HAP-1 (cell line): ENCODE measurements around the gene ATP6V1F.

Source experiments
- DNase-seq, 2 experiments: peaks; one replicate each; pipeline ENCODE4 v3.0.0-alpha.2; 2016 to 2020; ENCODE audit warnings: low spot score in 2 of 2
- H3K27me3 ChIP-seq: fragments of 250-450 bp; sonication (Bioruptor Pico); 2 replicates; pipeline ENCODE4 v1.5.1; 2020; ENCODE audit warnings: low read depth, mild to moderate bottlenecking, moderate library complexity
- H3K36me3 ChIP-seq: fragments of 250-450 bp; sonication (Bioruptor Pico); replicated peaks from 2 replicates; pipeline ENCODE4 v1.5.1; 2020; ENCODE audit warnings: mild to moderate bottlenecking
- H3K4me1 ChIP-seq: fragments of 250-450 bp; sonication (Bioruptor Pico); 2 replicates; pipeline ENCODE4 v1.5.1; 2020; ENCODE audit warnings: mild to moderate bottlenecking
- H3K4me3 ChIP-seq: fragments of 250-450 bp; sonication (Bioruptor Pico); 2 replicates; pipeline ENCODE4 v1.5.1; 2020; ENCODE audit warnings: mild to moderate bottlenecking, moderate library complexity
- H3K9me3 ChIP-seq: fragments of 250-450 bp; sonication (Bioruptor Pico); 2 replicates; pipeline ENCODE4 v1.5.1; 2020; ENCODE audit warnings: mild to moderate bottlenecking, moderate library complexity
- in situ Hi-C: fragments of 300-500 bp; cut with MboI; formaldehyde crosslinking; loops from 3 replicates; pipeline ENCODE4 v1.14.3; 2020; ENCODE audit warnings: low sequenced_read_pairs, inconsistent platforms, mixed read lengths

The ATP6V1F gene

GRCh38 chr7:128882134-128882533, 19.5 kb downstream of the ATP6V1F start:
- no peak overlapping the region for H3K4me3 ChIP-seq
- H3K4me1 ChIP-seq = no peaks in the 10 kb centered on the region
- no peaks in the 10 kb centered on the region for H3K9me3 ChIP-seq
- no peaks in the 10 kb centered on the region for H3K27me3 ChIP-seq
- DNase-seq = no peak
- no peaks in the 10 kb centered on the region for H3K36me3 ChIP-seq
- in situ Hi-C loops = no loop called here

GRCh38 chr7:128883622-128884448, 21.2 kb downstream of the ATP6V1F start:
- no peaks in the 10 kb centered on the region for H3K36me3 ChIP-seq
- no peaks in the 10 kb centered on the region for H3K27me3 ChIP-seq
- DNase-seq = peak; percentile 42 to 90
- no peaks in the 10 kb centered on the region for H3K4me1 ChIP-seq
- no peak overlapping the region for H3K4me3 ChIP-seq
- in situ Hi-C loops = no loop called here
- no peaks in the 10 kb centered on the region for H3K9me3 ChIP-seq

DNA sequence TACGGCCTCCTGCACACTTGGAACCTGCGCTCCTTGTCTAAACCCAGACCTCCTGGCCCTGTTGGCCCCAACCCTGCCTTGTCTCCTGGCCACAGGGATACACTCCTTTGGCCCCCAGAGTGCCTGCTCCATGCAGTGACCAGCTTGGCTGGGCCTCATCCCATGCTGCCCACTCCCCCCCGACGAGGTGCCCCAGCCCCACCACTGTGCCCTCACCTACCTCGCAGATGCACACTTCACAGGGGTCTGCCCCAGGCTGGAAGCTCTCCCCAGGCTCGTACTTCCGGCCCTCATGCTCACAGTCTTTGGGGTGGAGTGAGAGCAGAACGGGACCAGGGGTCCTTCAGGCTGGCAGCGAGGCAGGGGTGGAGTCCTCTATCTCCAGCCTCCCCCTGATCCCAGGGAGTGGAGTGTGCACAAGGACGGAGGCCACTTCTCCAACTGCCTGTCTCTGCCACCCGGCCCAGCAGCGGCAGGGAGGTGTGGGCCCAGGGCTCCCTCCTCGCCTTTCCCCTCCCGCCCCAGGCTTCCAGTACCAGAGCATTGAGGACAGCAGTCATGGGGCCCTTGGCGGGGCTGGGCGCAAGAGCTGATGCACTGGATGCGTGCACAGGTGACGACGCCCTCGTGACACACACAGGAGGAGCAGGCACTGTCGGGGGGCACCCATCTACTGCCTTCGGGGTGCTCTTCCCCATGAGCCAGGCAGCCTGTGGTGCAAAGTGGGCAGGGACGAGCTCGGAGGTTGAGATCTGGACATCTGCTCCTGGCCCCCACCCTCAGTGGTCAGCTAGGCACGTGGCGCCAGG, 22.1 kb downstream of the ATP6V1F start:
- Histone ChIP-seq H3K9me3 (no peaks in the 10 kb centered on the region), H3K27me3 (no peaks in the 10 kb centered on the region), H3K36me3 (no peaks in the 10 kb centered on the region), H3K4me1 (no peaks in the 10 kb centered on the region), H3K4me3 (no peak overlapping the region)
- DNase-seq = no peak
- in situ Hi-C loops = no loop called here

DNA sequence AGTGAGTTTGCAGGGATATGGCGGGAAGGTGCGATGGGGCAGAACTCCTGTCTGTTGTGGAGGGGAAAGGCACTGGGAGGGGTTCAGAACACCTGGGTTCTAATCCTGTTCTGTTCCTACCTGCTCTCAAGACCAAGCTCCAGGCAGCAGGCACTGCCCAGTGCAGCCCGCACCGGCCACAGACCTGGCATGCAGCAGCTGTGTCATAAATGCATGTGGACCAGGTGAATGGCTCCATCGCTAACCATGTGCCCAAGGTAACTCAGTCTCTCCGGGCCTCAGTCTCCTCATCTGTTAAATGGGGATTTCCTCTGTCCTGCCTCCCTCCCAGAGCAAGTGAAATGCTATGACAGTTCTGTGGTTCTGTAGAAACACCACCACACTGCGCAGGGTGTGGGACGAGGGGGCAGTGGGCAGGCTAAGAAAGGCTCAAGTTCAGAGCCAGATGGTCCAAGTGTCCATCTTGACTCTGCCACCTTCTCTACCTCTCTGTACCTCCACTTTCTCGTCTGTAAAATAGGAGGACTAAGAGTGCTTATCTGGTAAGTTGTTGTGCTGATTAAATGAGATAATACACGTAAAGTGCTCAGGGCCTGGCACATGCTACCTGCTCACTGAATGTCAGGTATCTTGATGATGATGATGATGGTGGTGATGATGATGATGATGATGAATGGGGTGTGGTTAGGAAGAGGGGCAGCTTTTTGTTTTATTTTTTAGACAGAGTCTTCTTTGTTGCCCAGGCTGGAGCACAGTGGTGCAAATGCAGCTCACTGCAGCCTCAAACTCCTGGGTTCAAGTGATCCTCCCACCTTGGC, 22.9 kb downstream of the ATP6V1F start:
- Histone ChIP-seq H3K9me3 (no peaks in the 10 kb centered on the region), H3K4me3 (no peak overlapping the region), H3K4me1 (no peaks in the 10 kb centered on the region), H3K36me3 (no peaks in the 10 kb centered on the region), H3K27me3 (0 out of 2 replicates have a peak, but pooled peaks cover 2% of the 10 kb centered on the region)
- in situ Hi-C loops = no loop called here
- DNase-seq = no peak

- DNase-seq = no peak
- Histone ChIP-seq H3K36me3 (no peaks in the 10 kb centered on the region), H3K4me1 (no peaks in the 10 kb centered on the region), H3K27me3 (0 out of 2 replicates have a peak, but pooled peaks cover 2% of the 10 kb centered on the region), H3K9me3 (no peaks in the 10 kb centered on the region), H3K4me3 (no peak overlapping the region)
- in situ Hi-C loops = no loop called here
Measured at GRCh38 chr7:128886391-128887168, 23.9 kb downstream of the ATP6V1F start.

DNA sequence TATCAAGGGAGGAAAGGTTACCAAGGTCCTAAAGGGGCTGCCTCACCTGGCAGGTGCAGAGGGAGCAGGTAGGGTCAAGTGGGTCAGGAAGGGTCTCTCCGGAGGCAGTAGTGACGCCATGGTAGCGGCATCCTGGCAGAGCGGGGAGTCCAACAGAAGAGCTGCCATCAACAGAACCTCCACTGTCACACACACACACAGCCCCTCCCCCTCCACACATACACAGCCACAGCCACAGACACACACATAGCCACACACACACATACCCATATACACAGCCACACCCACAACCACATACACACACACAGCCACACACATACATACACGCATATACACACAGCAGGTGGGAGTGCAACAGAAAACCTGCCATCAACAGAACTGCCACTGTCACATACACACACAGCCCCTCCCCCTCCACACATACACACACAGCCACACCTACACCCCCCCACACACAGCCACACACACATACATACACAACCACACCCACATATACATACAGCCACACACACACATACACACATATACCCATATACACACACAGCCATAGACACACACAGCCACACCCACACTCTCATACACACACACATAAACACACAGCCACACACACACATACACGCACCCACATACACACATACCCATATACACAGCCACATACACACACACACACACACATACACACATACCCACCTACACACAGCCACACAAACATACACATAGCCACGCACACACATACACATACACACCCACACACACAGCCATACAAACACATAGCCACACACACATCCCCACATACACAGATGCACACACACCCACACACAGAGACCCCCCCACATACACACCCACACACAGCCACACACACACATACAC, 24.7 kb downstream of the ATP6V1F start:
- Histone ChIP-seq H3K4me1 (no peaks in the 10 kb centered on the region), H3K9me3 (no peaks in the 10 kb centered on the region), H3K36me3 (no peaks in the 10 kb centered on the region), H3K4me3 (no peak overlapping the region), H3K27me3 (0 out of 2 replicates have a peak, but pooled peaks cover 2% of the 10 kb centered on the region)
- in situ Hi-C loops = no loop called here
- no peak for DNase-seq

- H3K9me3 ChIP-seq = no peaks in the 10 kb centered on the region
- no peak overlapping the region for H3K4me3 ChIP-seq
- 0 out of 2 replicates have a peak, but pooled peaks cover 2% of the 10 kb centered on the region for H3K27me3 ChIP-seq
- no peaks in the 10 kb centered on the region for H3K36me3 ChIP-seq
- in situ Hi-C loops = no loop called here
- DNase-seq = no peak
- no peaks in the 10 kb centered on the region for H3K4me1 ChIP-seq
Measured at GRCh38 chr7:128888039-128888755, 25.5 kb downstream of the ATP6V1F start.

GRCh38 chr7:128888756-128889095, 26.1 kb downstream of the ATP6V1F start:
- Histone ChIP-seq H3K27me3 (0 out of 2 replicates have a peak, but pooled peaks cover 2% of the 10 kb centered on the region), H3K4me3 (no peak overlapping the region), H3K4me1 (no peaks in the 10 kb centered on the region), H3K9me3 (no peaks in the 10 kb centered on the region), H3K36me3 (no peaks in the 10 kb centered on the region)
- DNase-seq = no peak
- in situ Hi-C loops = no loop called here

GRCh38 chr7:128889121-128889520, 26.5 kb downstream of the ATP6V1F start:
- no peaks in the 10 kb centered on the region for H3K36me3 ChIP-seq
- no peak overlapping the region for H3K4me3 ChIP-seq
- no peak for DNase-seq
- H3K4me1 ChIP-seq = no peaks in the 10 kb centered on the region
- no peaks in the 10 kb centered on the region for H3K9me3 ChIP-seq
- in situ Hi-C loops = no loop called here
- H3K27me3 ChIP-seq = 0 out of 2 replicates have a peak, but pooled peaks cover 2% of the 10 kb centered on the region

- H3K36me3 ChIP-seq = no peaks in the 10 kb centered on the region
- H3K4me1 ChIP-seq = no peaks in the 10 kb centered on the region
- H3K27me3 ChIP-seq = 0 out of 2 replicates have a peak, but pooled peaks cover 2% of the 10 kb centered on the region
- no peak for DNase-seq
- in situ Hi-C loops = no loop called here
- H3K4me3 ChIP-seq = no peak overlapping the region
- H3K9me3 ChIP-seq = no peaks in the 10 kb centered on the region
Measured at GRCh38 chr7:128890306-128891109, 27.9 kb downstream of the ATP6V1F start.
